ENCODE measurements around the gene C22orf31.

Gene C22orf31

GRCh38 chr22:29028468-29028867 is 33.2 kb downstream of the C22orf31 start:
- no peak overlapping the region for H3K4me3 ChIP-seq (ENCODE audit: low read depth, low read length)
- TF ChIP-seq CTCF (conservative IDR thresholded peaks at IDR 0.05; ENCODE audit: low read depth, low read length), result no peak
- DNase-seq (ENCODE audit: low read depth), result no peak

- no peak for DNase-seq (ENCODE audit: low read depth)
- TF ChIP-seq CTCF (conservative IDR thresholded peaks at IDR 0.05; ENCODE audit: low read depth, low read length), result no peak
- no peak overlapping the region for H3K4me3 ChIP-seq (ENCODE audit: low read depth, low read length)
Measured at GRCh38 chr22:29026579-29026978, 35.1 kb downstream of the C22orf31 start.

GRCh38 chr22:29023172-29023796 is 38.3 kb downstream of the C22orf31 start:
- DNase-seq (ENCODE audit: low read depth), result no peak
- H3K4me3 ChIP-seq (ENCODE audit: low read depth, low read length), result no peak overlapping the region
- TF ChIP-seq CTCF (conservative IDR thresholded peaks at IDR 0.05; ENCODE audit: low read depth, low read length), result no peak

- peak; percentile 11 for DNase-seq (ENCODE audit: low read depth)
- H3K4me3 ChIP-seq (ENCODE audit: low read depth, low read length), result no peak overlapping the region
- no peak for TF ChIP-seq CTCF (conservative IDR thresholded peaks at IDR 0.05; ENCODE audit: low read depth, low read length)
Measured at GRCh38 chr22:29022101-29022817, 39.4 kb downstream of the C22orf31 start.

GRCh38 chr22:29018293-29019189 is 43.1 kb downstream of the C22orf31 start:
- DNase-seq (ENCODE audit: low read depth), result no peak
- no peak for TF ChIP-seq CTCF (conservative IDR thresholded peaks at IDR 0.05; ENCODE audit: low read depth, low read length)
- no peak overlapping the region for H3K4me3 ChIP-seq (ENCODE audit: low read depth, low read length)

GRCh38 chr22:29016067-29016938 is 45.3 kb downstream of the C22orf31 start:
- DNase-seq (ENCODE audit: low read depth), result no peak
- no peak for TF ChIP-seq CTCF (conservative IDR thresholded peaks at IDR 0.05; ENCODE audit: low read depth, low read length)
- no peak overlapping the region for H3K4me3 ChIP-seq (ENCODE audit: low read depth, low read length)
